NCI-H2171 treated with DMSO at 0.1 percent for 48 hours (cell line): Measurements from ENCODE around the gene OS9.

Experiments
- DNase-seq: peaks from one replicate; lab custom pipeline; 2025; lab: John Stamatoyannopoulos, UW

OS9 gene

GRCh38 chr12:57751788-57752667, 58.1 kb downstream of the OS9 start, which contains the start of gene CDK4:
Gene CDK4, minus strand, starts transcription at chr12:57752310. Its CDS starts 593 bp downstream, at chr12:57751717.
- peak; percentile 99 for DNase-seq

- DNase-seq: no peak
Measured at GRCh38 chr12:57752668-57753000, 58.7 kb downstream of the OS9 start.

GRCh38 chr12:57753756-57754337, 59.9 kb downstream of the OS9 start:
- no peak for DNase-seq

- DNase-seq: peak; percentile 93
Measured at GRCh38 chr12:57754411-57755193, 60.7 kb downstream of the OS9 start, which contains the start of gene MARCHF9. Gene MARCHF9, plus strand, starts transcription at chr12:57755103. Its CDS starts 426 bp downstream, at chr12:57755529.

- no peak for DNase-seq
Measured at GRCh38 chr12:57755194-57755453, 61.2 kb downstream of the OS9 start.

- DNase-seq: no peak
Measured at GRCh38 chr12:57755454-57756372, 61.8 kb downstream of the OS9 start.

GRCh38 chr12:57756406-57757341, 62.7 kb downstream of the OS9 start:
- no peak for DNase-seq

- no peak for DNase-seq
Measured at GRCh38 chr12:57757771-57758170, 63.8 kb downstream of the OS9 start.

GRCh38 chr12:57758552-57759359, 64.8 kb downstream of the OS9 start:
- no peak for DNase-seq

- peak; percentile 51 for DNase-seq
Measured at GRCh38 chr12:57759360-57759980, 65.5 kb downstream of the OS9 start.

GRCh38 chr12:57760347-57760982, 66.5 kb downstream of the OS9 start:
- no peak for DNase-seq

GRCh38 chr12:57761391-57761998, 67.6 kb downstream of the OS9 start:
- DNase-seq: no peak

- DNase-seq: no peak
Measured at GRCh38 chr12:57762463-57762862, 68.5 kb downstream of the OS9 start.

- DNase-seq: no peak
Measured at GRCh38 chr12:57763881-57764661, 70.1 kb downstream of the OS9 start.

- DNase-seq: no peak
Measured at GRCh38 chr12:57764662-57765002, 70.7 kb downstream of the OS9 start.

GRCh38 chr12:57765003-57765697, 71.2 kb downstream of the OS9 start:
- peak; percentile 36 for DNase-seq
